ENCODE measurements around the gene ACBD6.

DNA sequence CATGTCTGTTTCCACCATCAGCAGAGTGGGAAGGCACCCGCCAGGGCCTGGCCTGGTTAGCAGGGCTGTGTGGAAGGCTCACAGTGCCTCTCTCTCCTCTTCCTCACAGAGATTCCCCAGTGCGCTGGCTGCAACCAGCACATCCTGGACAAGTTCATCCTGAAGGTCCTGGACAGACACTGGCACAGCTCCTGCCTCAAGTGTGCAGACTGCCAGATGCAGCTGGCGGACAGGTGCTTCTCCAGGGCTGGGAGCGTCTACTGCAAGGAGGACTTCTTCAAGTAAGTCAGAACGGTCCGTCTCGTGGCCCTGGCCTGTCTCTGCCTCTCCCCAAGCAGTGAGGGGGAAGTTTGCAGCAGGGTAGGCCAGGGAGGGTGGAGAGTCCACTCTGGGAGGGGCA lies 254.2 kb downstream of the ACBD6 start:
- no peak for TF ChIP-seq SIN3A (IDR thresholded peaks at IDR 0.05; ENCODE audit: borderline replicate concordance, insufficient read depth, low read length)
- no peak for TF ChIP-seq TAF1 (IDR thresholded peaks at IDR 0.05; ENCODE audit: borderline replicate concordance, insufficient read depth, low read length)
- no peak for TF ChIP-seq POLR2AphosphoS5 (IDR thresholded peaks at IDR 0.05; ENCODE audit: low read depth, low read length)
- TF ChIP-seq, protein P1, sequence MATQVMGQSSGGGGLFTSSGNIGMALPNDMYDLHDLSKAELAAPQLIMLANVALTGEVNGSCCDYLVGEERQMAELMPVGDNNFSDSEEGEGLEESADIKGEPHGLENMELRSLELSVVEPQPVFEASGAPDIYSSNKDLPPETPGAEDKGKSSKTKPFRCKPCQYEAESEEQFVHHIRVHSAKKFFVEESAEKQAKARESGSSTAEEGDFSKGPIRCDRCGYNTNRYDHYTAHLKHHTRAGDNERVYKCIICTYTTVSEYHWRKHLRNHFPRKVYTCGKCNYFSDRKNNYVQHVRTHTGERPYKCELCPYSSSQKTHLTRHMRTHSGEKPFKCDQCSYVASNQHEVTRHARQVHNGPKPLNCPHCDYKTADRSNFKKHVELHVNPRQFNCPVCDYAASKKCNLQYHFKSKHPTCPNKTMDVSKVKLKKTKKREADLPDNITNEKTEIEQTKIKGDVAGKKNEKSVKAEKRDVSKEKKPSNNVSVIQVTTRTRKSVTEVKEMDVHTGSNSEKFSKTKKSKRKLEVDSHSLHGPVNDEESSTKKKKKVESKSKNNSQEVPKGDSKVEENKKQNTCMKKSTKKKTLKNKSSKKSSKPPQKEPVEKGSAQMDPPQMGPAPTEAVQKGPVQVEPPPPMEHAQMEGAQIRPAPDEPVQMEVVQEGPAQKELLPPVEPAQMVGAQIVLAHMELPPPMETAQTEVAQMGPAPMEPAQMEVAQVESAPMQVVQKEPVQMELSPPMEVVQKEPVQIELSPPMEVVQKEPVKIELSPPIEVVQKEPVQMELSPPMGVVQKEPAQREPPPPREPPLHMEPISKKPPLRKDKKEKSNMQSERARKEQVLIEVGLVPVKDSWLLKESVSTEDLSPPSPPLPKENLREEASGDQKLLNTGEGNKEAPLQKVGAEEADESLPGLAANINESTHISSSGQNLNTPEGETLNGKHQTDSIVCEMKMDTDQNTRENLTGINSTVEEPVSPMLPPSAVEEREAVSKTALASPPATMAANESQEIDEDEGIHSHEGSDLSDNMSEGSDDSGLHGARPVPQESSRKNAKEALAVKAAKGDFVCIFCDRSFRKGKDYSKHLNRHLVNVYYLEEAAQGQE (IDR thresholded peaks at IDR 0.05; ENCODE audit: insufficient read depth in 1 of 2, low read depth in 2 of 2, low read length in 2 of 2), result no peak
